Tongue (tissue), 2 donors: ENCODE data around the gene ZBTB40. TPM values are rescaled to one million over a fixed set of nuclear protein-coding genes. Genes with fewer than 3 reads are reported as not detected.

Source experiments
- DNase-seq: peaks from one replicate; pipeline ENCODE4 v3.0.0-alpha.2; 2015
- total RNA-seq: library from RNA; depleted of rRNA; stranded (reverse); fragments of >200 nt; gene quantifications from one replicate; pipeline ENCODE4 v1.2.3, GENCODE V29; 2014

The ZBTB40 gene
- total RNA-seq, 1 donor from 2014 or later, result 12.9 TPM

GRCh38 chr1:22534951-22535350 lies 83.3 kb downstream of the ZBTB40 start:
- DNase-seq, result no peak

- no peak for DNase-seq
These were observed 83.7 kb downstream of the ZBTB40 start for GRCh38 chr1:22535399-22535798.

GRCh38 chr1:22536506-22536905 lies 84.9 kb downstream of the ZBTB40 start:
- peak; percentile 55 for DNase-seq

GRCh38 chr1:22537441-22538139 lies 85.9 kb downstream of the ZBTB40 start:
- no peak for DNase-seq

GRCh38 chr1:22539510-22540118 lies 88.0 kb downstream of the ZBTB40 start:
- no peak for DNase-seq

- no peak for DNase-seq
These were observed 88.7 kb downstream of the ZBTB40 start for GRCh38 chr1:22540337-22540736.

- DNase-seq, result no peak
These were observed 91.2 kb downstream of the ZBTB40 start for GRCh38 chr1:22542886-22543285.

- DNase-seq, result no peak
These were observed 92.0 kb downstream of the ZBTB40 start for GRCh38 chr1:22543679-22544078.

GRCh38 chr1:22544606-22545005 lies 93.0 kb downstream of the ZBTB40 start:
- DNase-seq, result no peak

- no peak for DNase-seq
These were observed 93.5 kb downstream of the ZBTB40 start for GRCh38 chr1:22545141-22545540.

GRCh38 chr1:22547186-22547817 lies 95.7 kb downstream of the ZBTB40 start:
- DNase-seq, result no peak

GRCh38 chr1:22547818-22548462 lies 96.3 kb downstream of the ZBTB40 start:
- DNase-seq, result no peak

- DNase-seq, result no peak
These were observed 98.4 kb downstream of the ZBTB40 start for GRCh38 chr1:22550021-22550420.

- peak; percentile 43 for DNase-seq
These were observed 99.9 kb downstream of the ZBTB40 start for GRCh38 chr1:22551591-22551990.

- peak; percentile 71 for DNase-seq
These were observed 100.4 kb downstream of the ZBTB40 start for GRCh38 chr1:22552021-22552420.

GRCh38 chr1:22553104-22553880 lies 101.6 kb downstream of the ZBTB40 start:
- no peak for DNase-seq

- no peak for DNase-seq
These were observed 102.4 kb downstream of the ZBTB40 start for GRCh38 chr1:22553991-22554522.

- no peak for DNase-seq
These were observed 103.7 kb downstream of the ZBTB40 start for GRCh38 chr1:22555371-22555656.

GRCh38 chr1:22556391-22557104 lies 104.9 kb downstream of the ZBTB40 start:
- no peak for DNase-seq

GRCh38 chr1:22557341-22557950 lies 105.8 kb downstream of the ZBTB40 start:
- DNase-seq, result no peak
